Spleen (tissue), 11 donors: ENCODE data around the gene ADSS2. TPM values are rescaled to one million over a fixed set of nuclear protein-coding genes. Genes with fewer than 3 reads are reported as not detected.

ENCODE experiments used
- DNase-seq: peaks from one replicate; pipeline ENCODE4 v3.0.0-alpha.2; 2020
- H3K27ac ChIP-seq, 8 donors: fragments of 200-600 bp; sonication (generic) in 7 of 8; 1 replicate in 4 of 8; 2 replicates in 4 of 8; pipeline versions ENCODE4 v1.5.0 to v1.8.0; 2016 to 2021; ENCODE audit warnings: inconsistent platforms in 4 of 8, mild to moderate bottlenecking in 4 of 8, moderate library complexity in 1 of 8
- H3K27me3 ChIP-seq, 7 donors: fragments of 200-600 bp; sonication (generic) in 6 of 7; replicated peaks in 1 of 7; 1 replicate in 4 of 7; 2 replicates in 3 of 7; pipeline versions ENCODE4 v1.5.0 to v1.8.0; 2016 to 2021; ENCODE audit warnings: inconsistent platforms in 3 of 7, mild to moderate bottlenecking in 1 of 7
- H3K36me3 ChIP-seq, 6 donors: fragments of 200-600 bp; sonication (generic) in 5 of 6; 1 replicate in 4 of 6; 2 replicates in 2 of 6; pipeline versions ENCODE4 v1.5.0 to v1.8.0; 2016 to 2021; ENCODE audit warnings: inconsistent platforms in 2 of 6
- H3K4me1 ChIP-seq, 6 donors: fragments of 200-600 bp; sonication (generic) in 5 of 6; 1 replicate in 3 of 6; 2 replicates in 3 of 6; pipeline versions ENCODE4 v1.5.0 to v1.8.0; 2016 to 2021; ENCODE audit warnings: inconsistent platforms in 3 of 6
- H3K4me3 ChIP-seq, 8 donors: fragments of 200-600 bp; sonication (generic) in 7 of 8; 1 replicate in 4 of 8; 2 replicates in 4 of 8; pipeline versions ENCODE4 v1.5.0 to v1.8.0; 2016 to 2021; ENCODE audit warnings: inconsistent platforms in 4 of 8, mild to moderate bottlenecking in 4 of 8, moderate library complexity in 2 of 8
- H3K9me3 ChIP-seq, 8 donors: fragments of 200-600 bp; sonication (generic) in 7 of 8; 1 replicate in 4 of 8; 2 replicates in 4 of 8; pipeline versions ENCODE4 v1.5.0 to v1.8.0; 2016 to 2021; ENCODE audit warnings: inconsistent platforms in 4 of 8
- POLR2A ChIP-seq, 3 donors: fragments of 450-650 bp; IDR thresholded peaks; one replicate each; pipeline ENCODE4 v1.5.1; 2017; ENCODE audit warnings: antibody characterized with exemption in 3 of 3, mild to moderate bottlenecking in 1 of 3
- POLR2AphosphoS5 ChIP-seq, 3 donors: sonication (generic); formaldehyde crosslinking; IDR thresholded peaks; one replicate each; pipeline ENCODE4 v1.5.1; 2017; ENCODE audit warnings: antibody characterized with exemption in 3 of 3
- WGBS, 5 donors: extraction: QIAGEN DNeasy Blood & Tissue Kit in 3 of 5; methylation state at CpG; one replicate each; pipeline versions ENCODE4 v1.1.5 to v1.1.7; 2013 to 2018; 5-methylcytosine and 5-hydroxymethylcytosine counted together
- intact Hi-C: fragments of 100-400 bp; cut with DNase I; formaldehyde crosslinking; loops from one replicate; pipeline ENCODE4 v1.15.0; 2023; ENCODE audit warnings: low total_unique reads
- polyA plus RNA-seq, 3 donors: library from polyadenylated mRNA; stranded (reverse); fragments of 200-250 nt; gene quantifications; one replicate each; pipeline ENCODE4 v1.2.1, GENCODE V29; 2013
- total RNA-seq, 7 donors: library from RNA; depleted of rRNA in 3 of 7; stranded (reverse); fragments of >200 nt in 3 of 7; fragmentation: NEBNext Ultra II Directional in 4 of 7; extraction: Animal tissue kit (Norgen Biotek cat#: 25700) in 4 of 7; gene quantifications; one replicate each; pipeline versions ENCODE4 v1.1.0 to v1.2.1, GENCODE V29; 2016 to 2021
- TF ChIP-seq, protein P1 (sequence below), 11 experiments: fragments of 200-600 bp in 7 of 11; fragments of 450-650 bp in 4 of 11; sonication (generic) in 4 of 11; IDR thresholded peaks in 8 of 11; conservative IDR thresholded peaks in 3 of 11; 1 replicate in 7 of 11; 2 replicates in 4 of 11; pipeline versions ENCODE4 v1.4.0 to v1.8.0; 2016 to 2021; ENCODE audit warnings: antibody characterized with exemption in 11 of 11, inconsistent platforms in 4 of 11, mild to moderate bottlenecking in 1 of 11
- donor health status: healthy with polysubstance abuse.
- donor health status: DM: no; HTN: no; CAD: no; lungs with moderate emphysema.
- donor health status: DM: no; HTN: no; CAD: no.
- donor health status: Bipolar disorder and iron deficiency.
- donor health status: healthy.
- donor health status: DM: no; HTN: no; CAD: no.
- donor health status: DM: yes; HTN: yes; CAD: no.

The ADSS2 gene
- total and polyA plus RNA-seq, 10 donors, result 19.9 to 48.6 (median 42.1) TPM

DNA sequence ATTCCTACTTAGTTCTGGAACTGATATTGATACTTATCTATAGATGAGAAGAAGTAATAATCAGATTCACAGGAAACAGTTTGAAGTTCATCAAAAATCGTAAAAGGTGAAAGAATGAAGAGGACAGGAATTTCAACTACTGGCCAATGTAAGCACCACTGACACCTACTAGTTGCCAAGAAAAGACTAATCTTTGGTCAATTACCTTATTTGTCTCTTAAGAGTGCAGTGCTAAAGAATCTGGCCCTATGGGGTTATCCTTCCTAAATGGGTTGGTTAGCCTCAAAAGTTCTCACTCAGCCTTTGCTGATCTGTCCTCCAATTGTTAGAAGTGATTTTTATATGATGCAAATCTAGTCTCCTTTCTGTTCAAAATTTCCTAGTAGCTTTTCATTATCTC, 29.5 kb downstream of the ADSS2 start:
- 92 to 98% (median 97%) methylated on average over 1 of the region's 1 CpG for WGBS, 5 donors
- Histone ChIP-seq H3K4me3 (no peak overlapping the region), H3K27me3 (no peaks in the 10 kb centered on the region), H3K4me1 (no peaks in the 10 kb centered on the region), H3K36me3 (peaks cover 4 to 92% (median 54%) of the 10 kb centered on the region in 6 donors), H3K9me3 (no peaks in the 10 kb centered on the region), H3K27ac (no peak overlapping the region)
- intact Hi-C loops, result no loop called here
- TF ChIP-seq POLR2AphosphoS5 (IDR thresholded peaks at IDR 0.05) (no peak), POLR2A (IDR thresholded peaks at IDR 0.05) (no peak)
- TF ChIP-seq, protein P1, sequence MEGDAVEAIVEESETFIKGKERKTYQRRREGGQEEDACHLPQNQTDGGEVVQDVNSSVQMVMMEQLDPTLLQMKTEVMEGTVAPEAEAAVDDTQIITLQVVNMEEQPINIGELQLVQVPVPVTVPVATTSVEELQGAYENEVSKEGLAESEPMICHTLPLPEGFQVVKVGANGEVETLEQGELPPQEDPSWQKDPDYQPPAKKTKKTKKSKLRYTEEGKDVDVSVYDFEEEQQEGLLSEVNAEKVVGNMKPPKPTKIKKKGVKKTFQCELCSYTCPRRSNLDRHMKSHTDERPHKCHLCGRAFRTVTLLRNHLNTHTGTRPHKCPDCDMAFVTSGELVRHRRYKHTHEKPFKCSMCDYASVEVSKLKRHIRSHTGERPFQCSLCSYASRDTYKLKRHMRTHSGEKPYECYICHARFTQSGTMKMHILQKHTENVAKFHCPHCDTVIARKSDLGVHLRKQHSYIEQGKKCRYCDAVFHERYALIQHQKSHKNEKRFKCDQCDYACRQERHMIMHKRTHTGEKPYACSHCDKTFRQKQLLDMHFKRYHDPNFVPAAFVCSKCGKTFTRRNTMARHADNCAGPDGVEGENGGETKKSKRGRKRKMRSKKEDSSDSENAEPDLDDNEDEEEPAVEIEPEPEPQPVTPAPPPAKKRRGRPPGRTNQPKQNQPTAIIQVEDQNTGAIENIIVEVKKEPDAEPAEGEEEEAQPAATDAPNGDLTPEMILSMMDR (IDR thresholded peaks at IDR 0.05 in 8 of 11, conservative IDR thresholded peaks at IDR 0.05 in 3 of 11), result no peak
- no peak for DNase-seq

DNA sequence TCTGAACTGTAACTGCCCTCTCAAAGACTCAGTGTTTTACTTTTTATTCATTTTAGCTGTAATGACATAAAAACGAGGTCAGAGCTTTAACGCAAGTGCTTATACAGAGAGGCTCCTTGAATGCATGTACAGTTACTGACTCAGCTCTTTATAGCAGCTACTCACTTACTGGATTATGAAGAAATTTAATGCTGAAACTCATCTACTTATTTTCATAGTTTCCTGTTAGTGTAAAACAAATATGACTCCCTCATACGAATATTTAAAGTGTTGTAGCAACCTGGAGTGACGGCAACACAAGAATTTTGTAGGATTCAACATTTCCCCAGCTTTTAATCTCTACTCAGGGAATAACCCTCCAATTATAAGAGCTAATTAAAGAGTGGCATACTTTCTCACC, 32.7 kb downstream of the ADSS2 start:
- no peak overlapping the region for H3K27ac ChIP-seq
- H3K4me1 ChIP-seq, result no peaks in the 10 kb centered on the region
- H3K36me3 ChIP-seq, result peaks cover 4 to 100% (median 82%) of the 10 kb centered on the region in 6 donors
- intact Hi-C loops, result no loop called here
- WGBS, 5 donors, result 71 to 85% (median 73%) methylated on average over 4 of the region's 4 CpGs
- H3K27me3 ChIP-seq, result no peaks in the 10 kb centered on the region
- no peak for DNase-seq
- TF ChIP-seq, protein P1 (IDR thresholded peaks at IDR 0.05 in 8 of 11, conservative IDR thresholded peaks at IDR 0.05 in 3 of 11), result no peak
- TF ChIP-seq POLR2AphosphoS5 (IDR thresholded peaks at IDR 0.05), result no peak
- no peak for TF ChIP-seq POLR2A (IDR thresholded peaks at IDR 0.05)
- no peak overlapping the region for H3K4me3 ChIP-seq
- no peaks in the 10 kb centered on the region for H3K9me3 ChIP-seq

DNA sequence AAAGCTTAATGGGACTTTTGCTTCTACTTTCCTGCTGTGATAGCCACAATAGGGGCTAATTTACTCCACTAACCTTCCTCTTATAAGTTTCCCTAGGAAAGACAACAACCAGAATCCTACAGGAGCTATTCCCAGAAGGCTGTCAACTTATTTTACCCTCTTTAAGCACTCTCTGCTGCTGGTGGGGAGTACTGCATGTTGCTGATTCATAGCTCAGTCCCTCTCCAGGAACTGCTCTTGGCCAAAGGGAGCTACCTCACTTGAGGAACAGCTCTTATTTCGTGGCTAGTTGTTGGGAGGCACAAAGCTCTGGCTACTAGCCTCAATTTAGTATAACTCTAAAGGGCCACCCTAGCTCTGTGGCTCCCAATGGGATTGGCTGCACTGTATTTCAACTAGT, 37.2 kb downstream of the ADSS2 start:
- no peak overlapping the region for H3K4me3 ChIP-seq

DNA sequence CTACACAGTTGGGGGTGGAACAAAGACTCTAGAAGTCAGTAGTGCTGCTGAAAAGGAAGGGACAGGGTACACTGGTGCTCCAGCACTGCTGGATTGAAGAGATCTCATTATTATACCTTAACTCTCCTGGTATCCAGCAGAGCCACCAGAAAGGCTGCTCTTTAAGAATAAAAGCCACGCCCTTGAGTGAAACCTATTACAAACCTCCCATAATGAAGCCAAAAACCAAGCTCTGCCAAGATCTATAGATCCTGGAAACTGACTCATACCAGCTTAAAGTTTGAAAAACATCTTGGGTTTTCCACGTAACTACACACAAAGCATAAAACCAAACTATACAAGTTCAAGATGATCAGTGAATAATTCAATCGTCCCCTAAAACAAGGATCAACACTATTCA, 38.0 kb downstream of the ADSS2 start:
- Histone ChIP-seq H3K27ac (no peak overlapping the region), H3K4me1 (peaks cover 0 to 13% (median 2%) of the 10 kb centered on the region in 6 donors), H3K27me3 (no peaks in the 10 kb centered on the region), H3K9me3 (no peaks in the 10 kb centered on the region), H3K4me3 (no peak overlapping the region), H3K36me3 (peaks cover 4 to 100% (median 89%) of the 10 kb centered on the region in 6 donors)
- WGBS, 5 donors, result 94 to 97% (median 97%) methylated on average over 3 of the region's 3 CpGs
- intact Hi-C loops, result no loop called here
- TF ChIP-seq POLR2AphosphoS5 (IDR thresholded peaks at IDR 0.05) (no peak), POLR2A (IDR thresholded peaks at IDR 0.05) (no peak)
- TF ChIP-seq, protein P1 (IDR thresholded peaks at IDR 0.05 in 8 of 11, conservative IDR thresholded peaks at IDR 0.05 in 3 of 11), result no peak
- no peak for DNase-seq

More for the DNA sequence above, 37.2 kb downstream of the ADSS2 start:
- Histone ChIP-seq H3K36me3 (peaks cover 4 to 100% (median 87%) of the 10 kb centered on the region in 6 donors), H3K27ac (no peak overlapping the region), H3K9me3 (no peaks in the 10 kb centered on the region), H3K27me3 (no peaks in the 10 kb centered on the region), H3K4me1 (peaks cover 0 to 7% (median 0%) of the 10 kb centered on the region in 6 donors)
- intact Hi-C loops, result no loop called here
- 92 to 100% (median 100%) methylated on average over 1 of the region's 1 CpG for WGBS, 5 donors
- TF ChIP-seq POLR2AphosphoS5 (IDR thresholded peaks at IDR 0.05), result no peak
- no peak for TF ChIP-seq POLR2A (IDR thresholded peaks at IDR 0.05)
- TF ChIP-seq, protein P1 (IDR thresholded peaks at IDR 0.05 in 8 of 11, conservative IDR thresholded peaks at IDR 0.05 in 3 of 11), result no peak
- DNase-seq, result no peak
